Caco-2 (cell line): ENCODE data around the gene METTL16. TPM values are rescaled to one million over a fixed set of nuclear protein-coding genes. Genes with fewer than 3 reads are reported as not detected.

Experiments
- BruUV-seq: library from RNA; stranded (reverse); fragments of 400-500 nt; replicated peaks from 2 replicates; lab custom pipeline; 2021; lab: Mats Ljungman, UMichigan
- CTCF ChIA-PET: fragments of 300-600 bp; sonication (Branson Sonifier 250); formaldehyde crosslinking; loops from one replicate; lab custom pipeline; 2022; ENCODE audit warnings: antibody characterized with exemption; lab: Charles Lee
- POLR2A ChIA-PET: fragments of 300-600 bp; sonication (Branson Sonifier 250); formaldehyde crosslinking; loops from one replicate; lab custom pipeline; 2022; ENCODE audit warnings: antibody characterized with exemption; lab: Charles Lee
- DNase-seq, 2 experiments: peaks; one replicate each; pipeline versions ENCODE4 v3.0.0 to v3.0.0-alpha.2; 2020 to 2022
- H3K27me3 ChIP-seq: replicated peaks from 2 replicates; pipeline ENCODE4 v1.6.0; 2011; ENCODE audit warnings: low read length; ENCODE audit not compliant: control insufficient read depth, insufficient read depth
- H3K36me3 ChIP-seq: 2 replicates; pipeline ENCODE4 v1.5.1; 2011; ENCODE audit warnings: low read length; ENCODE audit not compliant: control insufficient read depth, insufficient read depth
- H3K4me1 ChIP-seq: fragments of 250-450 bp; sonication (Bioruptor Pico); 2 replicates; pipeline ENCODE4 v1.5.1; 2020; ENCODE audit warnings: mild to moderate bottlenecking
- H3K4me3 ChIP-seq: 2 replicates; pipeline ENCODE4 v1.5.1; 2011; ENCODE audit warnings: low read depth, mild to moderate bottlenecking, control low read depth, low read length
- H3K9me3 ChIP-seq: fragments of 250-450 bp; sonication (Bioruptor Pico); 2 replicates; pipeline ENCODE4 v1.5.1; 2020; ENCODE audit warnings: mild to moderate bottlenecking, moderate library complexity
- H3K27ac Mint-ChIP-seq: one replicate; pipeline ENCODE4 v1.8.0; 2022; ENCODE audit warnings: mixed read lengths; ENCODE audit not compliant: unreplicated experiment
- H3K27me3 Mint-ChIP-seq: one replicate; pipeline ENCODE4 v1.8.0; 2022; ENCODE audit warnings: mixed read lengths; ENCODE audit not compliant: insufficient read depth, unreplicated experiment
- H3K36me3 Mint-ChIP-seq: one replicate; pipeline ENCODE4 v1.8.0; 2022; ENCODE audit warnings: mild to moderate bottlenecking, mixed read lengths; ENCODE audit not compliant: insufficient read depth, unreplicated experiment
- H3K4me1 Mint-ChIP-seq: one replicate; pipeline ENCODE4 v1.8.0; 2022; ENCODE audit warnings: low read depth, mixed read lengths; ENCODE audit not compliant: unreplicated experiment
- H3K4me3 Mint-ChIP-seq: one replicate; pipeline ENCODE4 v1.8.0; 2022; ENCODE audit warnings: mild to moderate bottlenecking, moderate library complexity, mixed read lengths; ENCODE audit not compliant: unreplicated experiment
- H3K9me3 Mint-ChIP-seq: one replicate; pipeline ENCODE4 v1.8.0; 2022; ENCODE audit warnings: mixed read lengths; ENCODE audit not compliant: unreplicated experiment
- intact Hi-C: fragments of 100-400 bp; cut with micrococcal nuclease; formaldehyde crosslinking; loops from one replicate; pipeline ENCODE4 v1.10.0; 2022; ENCODE audit not compliant: unreplicated experiment
- total RNA-seq: library from RNA; stranded (reverse); gene quantifications from 2 replicates; pipeline ENCODE4 v1.2.3, GENCODE V29; 2022
- TF ChIP-seq, protein P1 (sequence below), 2 experiments: fragments of 200-600 bp in 1 of 2; IDR thresholded peaks; 1 replicate in 1 of 2; 2 replicates in 1 of 2; pipeline versions ENCODE4 v1.5.1 to v1.8.0; 2011 to 2022; ENCODE audit warnings: antibody characterized with exemption in 1 of 2, control low read depth in 1 of 2, inconsistent platforms in 1 of 2, low read depth in 1 of 2, low read length in 1 of 2, mild to moderate bottlenecking in 1 of 2, moderate library complexity in 1 of 2; ENCODE audit not compliant: insufficient read depth in 1 of 2, severe bottlenecking in 1 of 2, unreplicated experiment in 1 of 2

METTL16 gene
- total RNA-seq, 1 experiment from 2014 or later, result 50.4 TPM

DNA sequence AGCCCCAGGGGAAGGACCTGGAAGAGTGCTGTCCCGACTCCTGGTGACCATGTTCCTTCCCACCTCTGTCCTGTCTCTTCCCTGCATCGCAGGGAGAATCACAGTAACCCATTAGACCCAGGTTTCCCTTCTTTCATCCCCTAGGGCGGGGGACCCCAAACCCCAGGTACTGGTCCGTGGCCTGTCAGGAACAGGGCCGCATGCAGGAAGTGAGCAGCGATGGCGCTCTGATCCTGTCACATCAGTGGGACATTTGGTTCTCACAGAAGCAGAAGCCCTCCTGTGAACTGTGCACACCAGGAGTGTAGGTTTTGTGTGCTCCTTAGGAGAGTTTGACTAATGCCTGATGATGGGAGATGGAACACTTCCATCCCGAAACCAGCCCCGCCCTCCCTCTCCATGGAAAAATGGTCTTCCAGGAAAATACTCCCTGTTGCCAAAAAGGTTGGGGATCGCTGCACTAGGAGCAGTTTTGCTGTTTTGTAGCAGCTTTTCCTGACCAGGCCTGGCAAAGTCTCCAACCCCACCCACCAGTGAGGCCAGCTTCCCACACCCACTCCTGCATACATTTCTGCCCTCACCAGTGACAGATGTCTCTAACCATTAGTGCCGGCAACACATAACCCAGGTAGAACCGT, 121.4 kb downstream of the METTL16 start:
- no peaks in the 10 kb centered on the region for H3K27me3 Mint-ChIP-seq
- peaks cover 8% of the 10 kb centered on the region for H3K4me1 ChIP-seq

DNA sequence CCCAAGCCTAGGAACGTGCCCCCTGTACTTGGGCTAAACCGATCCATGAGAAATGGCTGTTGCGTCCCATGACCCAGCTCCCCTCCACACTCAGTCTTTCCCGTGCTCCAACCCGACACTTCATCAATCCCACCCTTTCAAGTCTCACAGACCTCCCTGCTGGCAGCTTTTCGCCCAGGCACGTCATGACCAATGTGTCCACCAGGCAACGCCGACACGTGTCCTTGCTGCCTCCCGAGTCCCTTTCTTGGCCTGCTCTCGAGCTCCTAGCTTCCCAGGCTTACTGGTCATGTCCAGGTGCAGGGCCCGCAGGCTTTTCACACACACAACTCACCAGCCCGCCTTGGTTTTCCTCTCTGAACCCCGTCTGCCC, 123.0 kb downstream of the METTL16 start:
- BruUV-seq, result no TSS peak
- ChIA-PET POLR2A (no interaction called here), CTCF (interaction anchor here (0.7 to 1.1 kb wide), 2 partner anchors 25 to 27 kb away, joined by 3 to 5 read pairs; no protein-coding TSS in a partner anchor)
- Histone ChIP-seq H3K4me3 (no peak overlapping the region), H3K27me3 (no peaks in the 10 kb centered on the region), H3K36me3 (no peaks in the 10 kb centered on the region), H3K9me3 (no peaks in the 10 kb centered on the region), H3K4me1 (no peaks in the 10 kb centered on the region)
- H3K9me3 Mint-ChIP-seq, result no peaks in the 10 kb centered on the region
- H3K36me3 Mint-ChIP-seq, result peaks cover 40% of the 10 kb centered on the region
- H3K27me3 Mint-ChIP-seq, result no peaks in the 10 kb centered on the region
- H3K27ac Mint-ChIP-seq, result no peak overlapping the region
- DNase-seq, result no peak
- H3K4me1 Mint-ChIP-seq, result no peaks in the 10 kb centered on the region
- H3K4me3 Mint-ChIP-seq, result no peak overlapping the region
- TF ChIP-seq, protein P1, sequence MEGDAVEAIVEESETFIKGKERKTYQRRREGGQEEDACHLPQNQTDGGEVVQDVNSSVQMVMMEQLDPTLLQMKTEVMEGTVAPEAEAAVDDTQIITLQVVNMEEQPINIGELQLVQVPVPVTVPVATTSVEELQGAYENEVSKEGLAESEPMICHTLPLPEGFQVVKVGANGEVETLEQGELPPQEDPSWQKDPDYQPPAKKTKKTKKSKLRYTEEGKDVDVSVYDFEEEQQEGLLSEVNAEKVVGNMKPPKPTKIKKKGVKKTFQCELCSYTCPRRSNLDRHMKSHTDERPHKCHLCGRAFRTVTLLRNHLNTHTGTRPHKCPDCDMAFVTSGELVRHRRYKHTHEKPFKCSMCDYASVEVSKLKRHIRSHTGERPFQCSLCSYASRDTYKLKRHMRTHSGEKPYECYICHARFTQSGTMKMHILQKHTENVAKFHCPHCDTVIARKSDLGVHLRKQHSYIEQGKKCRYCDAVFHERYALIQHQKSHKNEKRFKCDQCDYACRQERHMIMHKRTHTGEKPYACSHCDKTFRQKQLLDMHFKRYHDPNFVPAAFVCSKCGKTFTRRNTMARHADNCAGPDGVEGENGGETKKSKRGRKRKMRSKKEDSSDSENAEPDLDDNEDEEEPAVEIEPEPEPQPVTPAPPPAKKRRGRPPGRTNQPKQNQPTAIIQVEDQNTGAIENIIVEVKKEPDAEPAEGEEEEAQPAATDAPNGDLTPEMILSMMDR (IDR thresholded peaks at IDR 0.05; ENCODE audit: insufficient read depth in 1 of 2, low read depth in 1 of 2, low read length in 1 of 2, severe bottlenecking in 1 of 2, unreplicated experiment in 1 of 2), result no peak
- intact Hi-C loops, result no loop called here

More for the DNA sequence above, 121.4 kb downstream of the METTL16 start:
- Mint-ChIP-seq H3K27ac (no peak overlapping the region), H3K4me1 (no peaks in the 10 kb centered on the region), H3K36me3 (peaks cover 46% of the 10 kb centered on the region), H3K4me3 (no peak overlapping the region), H3K9me3 (no peaks in the 10 kb centered on the region)
- POLR2A ChIA-PET, result interaction anchor here (0.5 kb wide), 1 partner anchor 12 kb away, joined by 5 read pairs; no protein-coding TSS in a partner anchor
- TF ChIP-seq, protein P1 (IDR thresholded peaks at IDR 0.05; ENCODE audit: insufficient read depth in 1 of 2, low read depth in 1 of 2, low read length in 1 of 2, severe bottlenecking in 1 of 2, unreplicated experiment in 1 of 2), result no peak
- intact Hi-C loops, result no loop called here
- CTCF ChIA-PET, result interaction anchor here (0.6 to 4.6 kb wide), 2 partner anchors 7 to 979 kb away, joined by 5 to 53 read pairs; no protein-coding TSS in a partner anchor
- no peaks in the 10 kb centered on the region for H3K27me3 ChIP-seq
- no peak overlapping the region for H3K4me3 ChIP-seq
- H3K36me3 ChIP-seq, result no peaks in the 10 kb centered on the region
- no peak for DNase-seq
- BruUV-seq, result no TSS peak
- no peaks in the 10 kb centered on the region for H3K9me3 ChIP-seq

DNA sequence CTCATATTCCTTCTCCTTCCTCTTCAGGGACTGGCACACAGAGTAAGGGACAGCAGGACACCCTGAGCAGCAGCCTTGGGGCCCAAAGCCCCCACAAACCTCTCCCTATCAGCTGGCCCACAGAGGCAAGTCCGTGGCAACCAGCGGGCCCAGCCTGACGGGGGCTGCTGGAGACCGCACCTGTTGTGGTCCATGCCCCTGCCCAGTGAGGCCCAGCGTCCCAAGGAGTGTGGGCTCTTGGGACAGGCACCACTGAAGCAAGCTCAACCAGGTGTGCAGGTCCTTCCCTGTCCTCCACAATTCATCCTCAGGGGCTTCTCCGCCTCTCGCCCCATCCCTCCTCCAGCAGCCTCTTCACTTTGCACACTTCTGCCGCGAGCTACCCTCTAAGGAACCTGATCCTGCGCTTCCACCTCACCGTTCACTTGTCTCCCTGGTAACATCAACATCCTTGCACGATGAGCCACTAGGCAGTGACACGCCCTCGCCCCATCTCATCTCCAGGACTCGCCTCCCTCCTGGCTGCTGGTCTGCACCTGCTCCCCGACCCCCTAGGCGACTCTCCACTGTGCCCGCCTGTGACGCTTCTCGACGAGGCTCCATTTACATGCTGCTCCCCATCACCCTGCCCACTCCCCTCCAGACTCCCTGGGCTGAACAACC, 123.5 kb downstream of the METTL16 start:
- Mint-ChIP-seq H3K27ac (no peak overlapping the region), H3K9me3 (no peaks in the 10 kb centered on the region)
- intact Hi-C loops, result no loop called here

More for the DNA sequence above, 123.5 kb downstream of the METTL16 start:
- no peaks in the 10 kb centered on the region for H3K4me1 Mint-ChIP-seq
- no TSS peak for BruUV-seq
- peaks cover 40% of the 10 kb centered on the region for H3K36me3 Mint-ChIP-seq
- TF ChIP-seq, protein P1 (IDR thresholded peaks at IDR 0.05; ENCODE audit: insufficient read depth in 1 of 2, low read depth in 1 of 2, low read length in 1 of 2, severe bottlenecking in 1 of 2, unreplicated experiment in 1 of 2), result no peak
- no peaks in the 10 kb centered on the region for H3K27me3 ChIP-seq
- no peaks in the 10 kb centered on the region for H3K9me3 ChIP-seq
- ChIA-PET POLR2A (no interaction called here), CTCF (interaction anchor here (0.7 to 1.1 kb wide), 2 partner anchors 25 to 28 kb away, joined by 3 to 5 read pairs; no protein-coding TSS in a partner anchor)
- no peaks in the 10 kb centered on the region for H3K36me3 ChIP-seq
- DNase-seq, result no peak
- no peak overlapping the region for H3K4me3 Mint-ChIP-seq
- no peaks in the 10 kb centered on the region for H3K27me3 Mint-ChIP-seq
- H3K4me3 ChIP-seq, result no peak overlapping the region
- H3K4me1 ChIP-seq, result no peaks in the 10 kb centered on the region
